Stimulated activated CD8-positive, alpha-beta memory T cell treated with anti-CD3 and anti-CD28 coated beads, Interleukin-15, amount 100 ng/mL, for 4 hours (primary cell): ENCODE results near the gene NEDD4L.

Experiments used
- DNase-seq, 2 donors: peaks; one replicate each; pipeline ENCODE4 v3.0.0-alpha.2; 2020; ENCODE audit warnings: low read depth in 2 of 2

Gene NEDD4L

DNA sequence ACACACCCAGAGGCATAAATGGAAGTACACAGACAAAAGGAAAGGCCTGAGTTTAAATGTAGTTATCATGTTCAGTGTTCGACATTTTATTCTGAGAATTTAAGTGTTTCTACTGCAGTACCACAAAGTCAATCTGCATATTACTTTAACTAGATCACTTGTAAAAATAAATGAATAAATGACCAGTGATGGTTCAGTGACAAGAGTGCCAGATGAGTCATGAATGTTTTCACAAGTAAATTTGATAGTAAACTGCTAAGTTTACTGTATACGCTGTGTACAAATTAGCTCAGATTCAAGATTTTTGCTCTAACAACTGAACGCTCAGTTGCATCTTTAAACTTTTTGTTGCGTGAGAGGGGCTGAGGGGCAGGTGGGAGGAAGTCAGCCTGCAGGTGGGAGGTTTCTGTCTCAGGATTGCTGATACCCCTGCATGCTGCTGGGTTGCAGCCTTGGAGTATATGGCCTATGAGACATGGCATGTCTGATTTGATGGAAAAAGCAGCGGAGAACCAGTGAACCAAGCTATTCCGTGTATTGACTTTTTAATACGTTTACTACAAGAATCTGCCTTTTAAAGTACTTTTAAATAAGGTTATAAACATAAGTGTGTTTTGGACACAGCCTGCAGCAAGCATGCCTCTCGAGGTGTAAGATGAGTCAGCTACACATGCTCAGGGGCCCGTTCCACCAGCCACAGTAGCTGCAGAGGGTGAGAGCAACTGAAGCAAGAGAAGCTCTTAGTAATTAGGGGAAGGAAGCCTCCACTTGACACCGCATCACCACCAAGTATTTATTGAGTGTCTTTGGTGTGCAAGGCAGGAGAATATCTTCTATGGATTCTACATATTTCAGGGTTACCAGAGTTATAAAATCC is 245.1 kb downstream of the NEDD4L start:
- no peak for DNase-seq

DNA sequence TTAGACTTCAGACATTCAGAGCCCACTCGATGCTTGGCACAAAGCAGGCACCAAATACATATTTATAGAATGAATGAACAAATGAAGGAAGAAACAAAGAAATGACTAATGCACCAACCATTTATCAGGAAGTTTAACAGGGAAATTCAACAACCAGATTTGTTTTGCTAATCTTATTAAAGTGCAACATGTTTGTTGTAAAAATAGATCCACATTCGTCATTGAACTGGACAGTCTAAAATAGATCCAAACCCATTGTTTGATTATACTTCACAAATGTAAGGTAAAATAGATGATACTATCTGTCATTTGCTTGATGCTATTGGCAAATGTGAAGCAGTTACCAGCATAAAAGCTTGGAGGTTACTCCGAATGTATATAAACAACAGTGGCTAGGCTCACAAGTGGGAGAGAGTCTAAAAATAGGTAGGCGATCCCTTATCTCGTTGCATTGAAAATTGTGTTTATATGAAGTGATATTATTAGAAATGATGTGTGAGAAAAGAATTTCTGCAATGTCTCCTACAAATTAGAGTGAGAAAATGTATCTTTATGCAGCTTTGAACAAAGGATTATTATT is 246.2 kb downstream of the NEDD4L start:
- no peak for DNase-seq

DNA sequence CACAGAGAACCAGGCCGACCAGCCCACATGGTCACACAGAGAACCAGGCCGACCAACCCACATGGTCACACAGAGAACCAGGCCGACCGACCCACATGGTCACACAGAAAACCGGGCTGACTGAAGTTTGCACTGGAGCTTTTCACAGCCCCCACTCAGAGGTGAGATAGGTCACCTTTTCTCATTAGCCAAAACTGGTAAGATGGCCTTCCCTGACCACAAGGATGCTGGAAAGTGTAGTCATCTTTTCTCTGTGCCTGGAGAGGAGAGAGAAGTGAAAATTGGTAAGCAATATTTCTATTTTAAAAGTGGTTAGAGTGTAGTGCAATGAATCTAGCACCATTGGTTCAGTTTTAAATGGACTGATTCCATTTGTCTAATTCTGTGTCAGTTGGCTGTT is 247.1 kb downstream of the NEDD4L start:
- DNase-seq: no peak

DNA sequence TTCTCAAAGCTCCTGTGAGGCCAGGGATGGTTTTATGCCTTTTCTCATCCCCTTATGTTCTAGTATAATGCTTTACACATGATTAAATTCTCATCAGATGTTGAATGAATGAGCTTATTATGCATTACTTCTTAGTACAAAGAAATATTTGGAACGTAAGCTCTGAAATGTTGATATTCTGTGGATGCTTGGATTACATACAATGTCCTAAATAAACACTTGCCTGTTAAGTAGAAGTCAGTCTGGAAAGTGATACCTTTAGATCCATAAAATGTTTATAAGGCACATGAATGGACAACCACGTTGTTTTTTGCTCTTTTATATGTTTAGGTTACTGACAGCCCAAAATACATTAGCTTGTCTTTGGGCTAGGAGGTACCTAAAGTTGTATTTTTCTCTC is 248.6 kb downstream of the NEDD4L start:
- no peak for DNase-seq

DNA sequence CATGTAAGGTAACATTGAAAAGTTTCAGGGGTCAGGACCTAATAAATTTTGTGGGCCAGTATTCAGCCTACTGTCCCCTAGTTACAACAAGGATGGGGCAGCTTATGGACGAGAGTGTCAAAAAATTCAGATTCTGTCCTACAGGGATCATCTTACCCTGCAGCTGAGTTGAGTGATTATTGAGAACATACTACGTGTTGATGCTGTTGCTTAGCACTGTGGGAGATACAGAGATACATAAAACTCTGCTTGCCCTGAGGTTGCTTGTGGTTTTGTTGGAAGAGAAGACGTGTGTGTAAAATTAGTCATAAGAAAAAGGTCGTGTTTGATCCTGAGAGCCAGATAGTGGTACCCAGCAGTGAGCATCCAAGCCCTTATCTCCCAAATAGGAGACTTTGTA is 253.2 kb downstream of the NEDD4L start:
- no peak for DNase-seq

DNA sequence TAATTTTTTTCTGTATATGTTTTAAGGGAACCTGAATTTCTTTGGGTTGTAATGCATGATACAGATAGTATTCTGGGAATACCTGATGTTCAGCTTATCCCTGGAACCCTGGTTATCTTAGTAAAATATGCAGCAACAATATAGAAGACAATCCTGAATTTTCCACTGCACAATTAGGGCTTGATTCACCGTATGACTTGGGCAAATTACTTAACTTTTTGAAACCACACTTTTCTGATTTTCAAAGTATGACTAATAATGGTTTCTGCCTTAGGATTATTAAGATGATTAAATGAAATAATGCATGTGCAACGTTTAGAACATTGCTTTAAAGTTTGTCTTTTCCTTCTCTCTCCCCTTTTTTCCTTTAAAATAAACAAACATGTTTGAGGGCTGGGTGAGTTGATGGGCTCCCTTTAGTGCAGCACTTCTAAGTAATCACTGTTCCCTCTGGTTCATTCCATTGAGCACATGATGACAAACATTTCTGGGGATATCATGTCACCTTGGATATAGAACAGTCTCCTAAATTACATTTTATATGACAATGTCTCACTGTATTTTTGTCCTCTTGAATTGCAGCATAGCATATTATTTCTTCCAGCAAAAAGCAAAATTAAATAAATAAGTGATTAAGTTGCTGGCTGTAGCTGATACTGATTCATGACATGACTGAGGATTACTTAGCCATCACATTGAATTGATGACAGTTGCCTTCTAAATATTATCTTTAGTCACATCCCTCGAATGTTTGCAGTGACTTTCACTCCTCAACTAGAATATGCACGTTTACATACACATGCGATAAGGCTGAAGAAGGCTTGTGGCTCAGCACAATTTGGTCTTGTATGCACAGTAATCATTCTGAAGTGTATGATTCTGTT is 254.5 kb downstream of the NEDD4L start:
- no peak for DNase-seq

DNA sequence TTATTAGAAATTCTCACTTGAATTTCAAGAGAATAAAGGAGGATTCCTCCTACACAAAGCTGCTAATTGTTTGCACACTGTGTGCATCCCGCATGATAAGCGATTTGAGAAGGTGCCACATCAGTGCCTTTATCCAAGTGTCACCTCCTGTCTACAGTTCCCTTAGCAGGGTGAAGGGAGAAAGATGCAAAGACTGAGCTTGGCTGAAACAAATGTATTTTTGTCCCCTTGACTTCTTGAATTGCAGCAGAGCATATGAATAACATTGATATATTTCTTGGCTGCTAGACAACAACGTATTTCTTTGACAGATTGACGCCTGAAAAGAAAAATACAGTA is 255.1 kb downstream of the NEDD4L start:
- DNase-seq: no peak

DNA sequence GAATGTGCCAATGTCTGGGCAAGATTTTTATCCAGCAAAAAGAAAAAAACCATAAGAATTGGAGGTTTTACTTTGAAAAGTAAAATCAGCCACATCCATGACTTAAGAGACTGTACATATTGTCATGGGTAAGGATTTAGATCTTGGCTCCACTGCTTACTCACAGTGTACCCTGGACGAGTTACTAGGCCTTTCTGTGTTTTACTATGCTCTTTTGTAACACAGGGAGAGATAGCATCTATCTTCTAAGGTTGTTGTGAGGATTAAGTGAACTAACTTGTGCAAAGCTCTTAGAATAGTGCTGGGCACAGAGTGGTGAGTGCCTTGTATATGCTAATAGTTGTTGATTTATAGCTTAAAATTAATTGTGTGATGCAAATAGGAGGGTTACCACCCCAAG is 255.9 kb downstream of the NEDD4L start:
- DNase-seq: no peak

DNA sequence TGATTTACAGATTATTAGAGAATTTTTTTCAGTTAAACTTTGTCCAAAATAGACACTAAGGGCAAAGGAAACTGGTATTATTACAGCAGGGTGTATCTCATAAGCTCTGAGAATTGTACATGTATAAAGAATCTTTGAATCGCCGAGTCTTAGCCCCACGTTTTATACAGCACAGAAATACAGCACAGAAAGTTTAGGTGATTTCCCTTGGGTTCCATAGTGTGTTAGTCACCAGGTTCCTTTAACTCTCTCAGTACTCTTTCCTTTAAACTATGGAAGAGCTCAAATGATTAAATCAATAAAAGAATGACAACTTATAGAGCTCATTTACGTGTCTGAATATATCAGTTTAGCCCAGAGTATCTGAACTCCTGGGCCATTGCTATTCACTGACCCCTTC is 256.8 kb downstream of the NEDD4L start:
- DNase-seq: no peak

DNA sequence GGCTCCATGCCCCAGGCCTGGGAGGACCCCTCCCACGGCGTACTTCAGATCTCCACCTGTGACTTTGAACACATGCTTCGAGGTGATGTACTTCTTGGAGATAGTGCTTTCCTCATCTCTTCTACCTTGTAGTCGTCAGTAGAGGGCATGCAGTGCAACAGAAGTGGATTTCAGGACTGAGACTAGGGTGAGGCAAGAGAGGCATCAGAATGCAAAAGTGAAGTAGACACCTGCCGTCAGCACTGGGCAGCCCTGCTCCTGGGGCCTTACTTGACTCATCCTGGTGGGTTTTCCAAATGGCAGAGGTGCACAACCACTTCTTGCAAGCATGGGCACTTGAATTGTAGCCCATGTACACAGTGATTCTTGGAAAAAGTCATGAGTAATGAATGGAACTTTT is 258.8 kb downstream of the NEDD4L start:
- DNase-seq: no peak

DNA sequence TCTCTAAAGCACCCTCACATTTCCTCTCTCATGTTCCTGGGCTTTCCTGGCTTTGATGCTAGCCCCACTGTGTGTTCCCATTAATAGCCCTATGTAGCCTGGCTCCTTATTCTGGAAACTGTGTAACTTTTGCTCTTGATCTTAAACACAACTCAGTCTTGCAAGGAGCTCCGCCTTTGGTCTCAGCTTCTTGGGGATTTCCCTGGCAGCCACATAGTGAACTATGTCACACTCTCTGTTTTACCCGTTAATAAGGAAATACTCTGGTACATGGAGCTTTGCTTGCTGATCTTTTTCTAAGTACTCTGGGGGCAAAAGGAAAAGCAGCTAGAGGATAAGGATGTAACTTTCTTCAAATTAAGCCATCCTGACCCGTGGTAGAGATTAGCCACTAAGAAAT is 259.3 kb downstream of the NEDD4L start:
- DNase-seq: no peak

DNA sequence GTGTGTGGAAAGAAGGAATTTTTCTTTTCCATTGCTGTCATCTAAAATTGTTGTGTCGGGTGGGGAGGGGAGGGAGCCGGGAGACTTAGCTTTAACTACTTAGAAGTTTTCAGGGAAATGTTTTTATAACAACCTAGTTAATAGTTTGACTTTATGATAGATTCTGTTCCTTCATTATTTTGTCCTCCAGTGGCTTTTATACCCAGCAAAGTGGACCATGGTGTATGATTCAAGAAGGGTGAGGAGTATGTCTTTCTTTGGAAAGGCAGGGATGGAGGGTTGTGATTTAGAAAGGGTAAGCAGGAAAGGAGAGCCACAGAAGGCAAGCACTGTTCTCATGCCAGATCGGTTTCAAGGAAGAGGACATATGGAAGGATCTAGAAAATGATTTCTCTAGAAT is 261.8 kb downstream of the NEDD4L start:
- DNase-seq: no peak

DNA sequence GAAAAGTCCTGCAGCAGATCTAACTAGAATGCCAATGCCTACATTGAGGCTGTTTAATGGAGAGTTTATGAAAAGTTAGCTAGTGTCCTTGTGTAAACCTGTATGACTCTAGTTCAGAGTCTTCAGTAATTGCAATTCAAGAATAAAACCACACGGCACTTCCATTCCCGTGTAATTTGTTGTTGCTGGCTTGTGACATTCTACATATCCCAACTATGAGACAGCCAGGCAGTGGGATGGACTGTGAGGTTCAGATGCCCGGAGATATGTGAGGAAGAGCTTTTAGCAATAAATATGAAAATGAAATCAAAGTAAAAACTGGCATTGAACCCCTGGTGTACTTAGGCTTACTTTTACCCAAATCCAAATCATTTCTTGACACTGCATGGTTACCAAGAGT is 263.4 kb downstream of the NEDD4L start:
- no peak for DNase-seq

DNA sequence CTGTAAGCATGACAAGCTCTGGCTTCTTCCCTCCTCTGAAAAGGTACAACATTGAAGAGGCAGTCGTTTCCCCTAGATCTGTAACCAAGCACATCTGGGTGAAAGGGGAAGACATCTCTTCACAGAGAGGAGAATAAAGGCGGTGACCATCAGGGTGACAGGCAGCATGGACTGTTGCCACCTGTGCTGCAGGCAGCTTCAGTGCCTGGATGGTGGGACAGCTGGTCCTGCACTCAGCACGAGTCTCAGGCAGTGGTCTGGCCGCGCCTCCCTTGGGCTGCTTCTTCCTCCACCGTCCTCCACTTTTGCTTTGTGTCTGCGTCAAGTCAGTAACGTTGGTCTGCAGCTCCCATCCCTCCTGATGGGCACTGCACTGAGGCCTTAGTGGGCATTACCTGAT is 264.4 kb downstream of the NEDD4L start:
- no peak for DNase-seq

DNA sequence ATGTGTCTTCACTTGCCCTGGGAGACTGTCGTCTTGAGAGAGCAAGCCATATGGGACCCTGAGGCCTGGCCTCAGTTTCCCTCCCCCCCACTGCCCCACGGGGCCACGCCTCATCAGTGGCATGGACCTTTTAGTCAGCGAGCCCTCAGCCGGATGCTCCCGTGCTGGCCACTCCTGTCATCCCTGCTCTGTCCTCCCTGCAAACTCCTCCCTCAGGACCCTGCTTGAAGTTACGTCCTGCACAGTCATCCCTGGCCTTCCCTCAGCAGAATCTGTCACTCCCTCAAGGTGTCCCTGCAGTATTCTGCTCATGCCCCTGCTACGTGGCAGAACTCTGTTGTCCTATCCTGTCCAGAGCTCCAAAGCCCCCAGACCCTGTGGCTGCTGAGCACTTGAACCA is 265.1 kb downstream of the NEDD4L start:
- DNase-seq: no peak

DNA sequence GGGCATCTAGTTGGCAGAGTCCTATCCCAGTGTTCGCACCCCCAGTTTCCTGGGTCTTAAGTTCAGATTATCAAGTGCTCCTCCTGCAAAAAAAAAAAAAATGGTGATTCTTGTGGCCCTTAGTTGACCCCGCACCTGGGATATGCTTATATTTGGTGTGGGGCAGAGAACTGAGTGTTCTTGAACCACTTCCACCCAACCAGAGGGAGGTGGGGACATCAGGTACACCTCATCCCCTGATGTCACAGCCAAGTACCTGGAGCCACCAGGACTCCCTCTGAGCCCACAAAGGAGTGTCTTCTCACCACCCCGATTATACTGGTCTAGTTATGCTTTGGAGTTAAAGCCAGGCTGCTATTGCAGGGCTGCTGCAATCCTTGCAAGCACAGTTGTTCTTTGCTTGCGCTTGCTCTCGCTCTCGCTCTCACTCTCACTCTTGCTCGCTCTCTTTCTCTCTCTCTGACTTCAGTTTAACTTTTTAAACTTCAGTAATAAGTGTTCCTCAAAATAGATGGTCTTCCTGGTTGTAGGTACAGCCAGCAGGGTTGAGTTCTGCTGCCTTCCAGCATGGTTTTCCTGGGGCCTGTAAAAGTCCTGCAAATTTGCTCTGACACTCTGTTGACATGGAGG is 265.7 kb downstream of the NEDD4L start:
- DNase-seq: no peak

DNA sequence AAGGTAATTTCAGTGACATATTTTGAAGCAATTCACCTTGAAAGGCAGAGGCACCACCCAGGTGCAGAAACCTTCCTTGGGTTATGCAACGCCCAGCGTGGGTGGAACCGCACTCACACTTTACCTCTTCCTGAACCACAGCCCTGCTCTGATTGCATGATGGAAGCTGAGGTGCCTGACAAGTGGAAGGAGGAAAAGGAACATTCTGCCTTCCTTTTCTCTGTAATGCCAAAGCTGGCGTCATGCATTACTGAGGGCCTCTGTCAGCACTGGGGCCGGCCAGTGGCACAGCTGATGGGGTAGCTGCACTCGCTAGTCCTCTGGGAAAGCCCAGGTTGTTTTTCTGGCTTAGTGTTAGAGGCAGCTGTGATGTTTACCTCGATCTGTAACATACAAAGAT is 266.5 kb downstream of the NEDD4L start:
- DNase-seq: no peak

DNA sequence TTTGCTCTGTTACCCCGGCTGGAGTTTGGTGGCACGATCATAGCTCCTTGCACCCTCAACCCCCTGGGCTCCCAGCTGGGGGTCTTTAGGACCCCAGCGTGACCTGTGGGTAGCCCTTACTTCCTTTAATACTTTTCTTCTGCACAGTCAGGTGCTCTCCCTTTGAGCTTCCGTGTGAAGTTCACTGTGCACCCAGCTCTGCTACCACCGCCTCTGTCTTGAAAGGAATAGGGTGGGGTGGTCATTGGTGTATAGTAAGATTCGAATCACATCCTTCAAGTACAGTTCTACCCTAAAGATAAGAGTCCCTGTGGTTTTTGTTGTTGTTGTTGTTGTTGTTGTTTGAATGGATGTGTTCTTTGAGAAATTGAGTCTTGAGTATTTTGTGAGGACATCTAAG is 267.4 kb downstream of the NEDD4L start:
- no peak for DNase-seq

DNA sequence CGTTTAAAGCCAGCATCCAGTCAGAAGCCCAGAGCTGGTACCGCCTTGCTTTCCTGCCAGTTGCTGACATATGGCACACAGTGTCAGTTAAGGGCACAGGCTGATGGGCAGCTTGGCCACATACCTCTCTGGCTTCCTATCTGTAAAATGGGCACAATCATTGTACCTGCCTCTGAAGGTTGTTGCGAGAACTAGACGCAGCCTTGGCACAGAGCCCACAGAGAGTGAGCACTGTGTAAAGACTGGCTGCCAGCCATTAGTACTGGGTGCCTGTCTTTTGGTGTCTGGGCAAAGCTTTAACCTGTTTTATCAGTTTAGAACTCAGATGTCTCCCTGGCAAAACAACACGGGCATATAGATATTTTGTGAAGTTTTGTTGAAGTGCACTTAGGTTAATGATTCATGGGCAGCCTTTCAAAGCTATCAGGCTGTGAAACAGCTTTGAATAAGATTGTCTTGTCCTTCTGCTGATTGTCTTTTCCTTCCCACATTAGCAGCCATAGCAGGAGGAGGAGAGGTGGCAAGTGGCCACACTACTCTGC is 269.5 kb downstream of the NEDD4L start:
- DNase-seq: no peak

DNA sequence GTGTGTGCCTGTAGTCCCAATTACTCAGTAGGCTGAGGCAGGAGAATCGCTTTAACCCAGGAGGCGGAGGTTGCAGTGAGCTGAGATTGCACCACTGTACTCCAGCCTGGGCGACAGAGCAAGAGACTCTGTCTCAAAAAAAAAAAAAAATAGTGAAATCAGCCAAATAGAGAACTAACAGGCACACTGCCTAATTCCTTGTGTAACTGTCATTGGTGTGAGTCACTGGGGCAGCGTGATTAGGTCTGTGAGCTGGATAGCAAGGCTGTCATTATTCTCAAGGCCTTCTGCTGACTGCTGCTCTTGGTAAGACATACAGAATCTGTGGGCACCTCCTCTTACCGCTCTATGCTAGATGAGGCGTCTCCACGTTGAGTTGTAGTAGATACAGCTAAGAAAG is 270.3 kb downstream of the NEDD4L start:
- no peak for DNase-seq

DNA sequence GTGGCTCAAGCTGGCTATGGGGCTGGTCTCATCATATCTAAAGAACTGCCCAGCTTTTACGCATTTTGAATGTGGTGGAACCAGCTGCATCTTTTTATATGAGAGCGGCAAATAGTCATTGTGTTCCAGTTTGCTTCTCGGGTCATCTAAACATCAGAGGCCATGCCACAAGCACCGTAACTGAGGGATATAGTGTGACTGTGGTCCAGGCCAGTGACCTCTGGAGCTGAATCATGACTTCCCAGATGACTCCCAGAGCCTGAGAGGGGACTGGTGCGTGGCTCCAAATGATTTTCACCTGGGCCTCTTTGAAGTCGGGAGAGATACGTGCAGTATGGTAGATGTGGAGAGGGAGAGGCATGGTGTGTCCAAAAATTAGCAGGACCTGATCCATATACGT is 271.0 kb downstream of the NEDD4L start:
- no peak for DNase-seq

DNA sequence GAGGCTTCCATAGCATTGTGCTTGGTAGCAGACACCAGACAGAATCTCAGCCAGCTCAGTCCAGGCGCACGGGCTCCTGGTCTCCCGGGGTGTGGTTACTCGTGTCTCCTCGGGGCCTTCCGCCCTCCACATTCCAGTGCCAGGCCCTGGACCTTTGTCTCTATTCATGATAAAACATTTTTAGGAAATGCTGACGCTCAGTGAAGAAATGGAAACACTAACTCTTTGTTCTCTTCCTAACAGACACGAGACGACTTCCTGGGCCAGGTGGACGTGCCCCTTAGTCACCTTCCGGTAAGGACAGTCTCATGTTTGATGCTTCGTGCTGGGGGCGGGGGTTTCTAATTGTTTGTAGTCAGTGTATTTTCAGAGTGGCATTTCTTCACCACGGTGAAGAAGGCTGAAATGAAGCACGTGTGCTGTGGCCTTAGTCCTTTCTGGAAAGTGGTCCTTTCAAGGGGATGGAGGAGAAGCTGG is 271.8 kb downstream of the NEDD4L start:
- DNase-seq: no peak
